HG03571 (cell line): ENCODE data around the gene CEP128.

Source experiments
- ATAC-seq: cut with Tn5 transposase; IDR thresholded peaks from one replicate; pipeline ENCODE4 v1.9.1; 2021; ENCODE audit not compliant: unreplicated experiment

CEP128 gene

GRCh38 chr14:80498533-80498932, 443.0 kb downstream of the CEP128 start:
- ATAC-seq = no peak

- ATAC-seq = no peak
Observed at GRCh38 chr14:80496090-80496489, 445.4 kb downstream of the CEP128 start.

GRCh38 chr14:80494769-80495168, 446.8 kb downstream of the CEP128 start:
- ATAC-seq = no peak

- ATAC-seq = no peak
Observed at GRCh38 chr14:80493620-80494019, 447.9 kb downstream of the CEP128 start.

GRCh38 chr14:80491650-80492049, 449.9 kb downstream of the CEP128 start:
- no peak for ATAC-seq

GRCh38 chr14:80491131-80491530, 450.4 kb downstream of the CEP128 start:
- no peak for ATAC-seq

- ATAC-seq = no peak
Observed at GRCh38 chr14:80489513-80489912, 452.0 kb downstream of the CEP128 start.

- ATAC-seq = no peak
Observed at GRCh38 chr14:80485764-80486163, 455.8 kb downstream of the CEP128 start.

GRCh38 chr14:80483331-80483730, 458.2 kb downstream of the CEP128 start:
- ATAC-seq = no peak

GRCh38 chr14:80477388-80478160, 464.0 kb downstream of the CEP128 start:
- ATAC-seq = no peak

GRCh38 chr14:80475074-80475473, 466.5 kb downstream of the CEP128 start:
- ATAC-seq = no peak

- no peak for ATAC-seq
Observed at GRCh38 chr14:80468331-80469122, 473.0 kb downstream of the CEP128 start.

- ATAC-seq = no peak
Observed at GRCh38 chr14:80465546-80466220, 475.9 kb downstream of the CEP128 start.

- no peak for ATAC-seq
Observed at GRCh38 chr14:80464531-80465149, 476.9 kb downstream of the CEP128 start.

GRCh38 chr14:80456209-80456608, 485.3 kb downstream of the CEP128 start:
- no peak for ATAC-seq

- no peak for ATAC-seq
Observed at GRCh38 chr14:80455031-80455430, 486.5 kb downstream of the CEP128 start.

GRCh38 chr14:80448267-80448666, 493.3 kb downstream of the CEP128 start:
- no peak for ATAC-seq

GRCh38 chr14:80447392-80447791, 494.1 kb downstream of the CEP128 start:
- no peak for ATAC-seq
